ENCODE results near the gene ZNF408. TPM values are rescaled to one million over a fixed set of nuclear protein-coding genes. Genes with fewer than 3 reads are reported as not detected.

The ZNF408 gene
- total and polyA plus RNA-seq, 2 of the 13 experiments (the other 11 are each of a cell fraction or from before 2014, with no cell fraction given) = 11.2 to 12.5 TPM

DNA sequence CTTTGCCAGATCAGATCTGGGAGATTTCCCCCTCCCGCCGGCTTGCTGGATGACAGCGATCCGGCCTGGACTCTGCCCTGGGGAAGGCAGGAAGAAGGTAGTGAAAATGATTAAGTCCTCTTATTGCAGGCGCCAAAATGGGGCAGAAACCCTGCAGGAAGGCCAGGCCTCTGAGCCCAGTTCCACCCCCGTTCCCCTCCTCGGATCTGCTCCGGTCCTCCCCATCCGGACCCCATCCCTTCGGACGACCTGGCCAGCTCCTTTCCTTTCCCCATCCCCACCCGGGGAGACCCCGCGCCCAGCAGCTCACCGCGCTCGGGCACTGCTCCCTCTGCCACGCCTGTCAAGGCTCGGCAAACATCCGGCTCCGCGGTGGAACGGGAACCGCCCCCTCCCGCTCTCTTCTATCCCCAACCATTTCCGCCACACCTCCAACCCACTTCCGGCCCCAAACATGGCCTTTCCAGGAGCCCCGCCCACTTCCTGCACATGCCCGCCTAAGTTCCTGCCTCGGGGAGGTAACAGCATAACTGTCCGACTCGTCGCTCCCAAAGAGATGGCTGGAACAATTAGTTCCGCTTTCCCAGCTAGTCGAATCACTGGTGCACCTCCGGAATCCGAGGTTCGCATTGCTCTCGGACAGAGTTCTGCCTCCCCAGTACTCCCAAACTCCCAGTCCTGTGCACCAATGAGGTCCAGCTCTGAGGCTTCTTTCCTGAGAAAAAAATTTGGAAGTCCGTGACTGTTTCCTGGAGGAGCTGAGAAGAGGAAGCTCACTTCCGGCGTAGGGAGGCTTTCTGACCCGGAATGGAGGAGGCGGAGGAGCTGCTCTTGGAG is at the start of gene ZNF408, which contains the start of gene ARHGAP1 (continued):
- TF ChIP-seq PAXIP1 (CRISPR knock-in tag; conservative IDR thresholded peaks at IDR 0.05) (peak; percentile 85), BORCS8-MEF2B (CRISPR knock-in tag; IDR thresholded peaks at IDR 0.05) (no peak), ZNF326 (CRISPR knock-in tag; IDR thresholded peaks at IDR 0.05; ENCODE audit: borderline replicate concordance) (no peak), BCL6 (CRISPR knock-in tag; IDR thresholded peaks at IDR 0.05) (0 out of 2 replicates have a peak, but pooled peaks have one; percentile 45), MTF2 (CRISPR knock-in tag; IDR thresholded peaks at IDR 0.05; ENCODE audit: borderline replicate concordance) (no peak), ZNF121 (CRISPR knock-in tag; IDR thresholded peaks at IDR 0.05) (no peak), BCLAF1 (IDR thresholded peaks at IDR 0.05) (no peak), ARHGAP35 (CRISPR knock-in tag; IDR thresholded peaks at IDR 0.05; ENCODE audit: borderline replicate concordance) (peak; percentile 36; the same call in 1 of the 2 replicates), ZSCAN21 (CRISPR knock-in tag; IDR thresholded peaks at IDR 0.05; ENCODE audit: borderline replicate concordance) (peak; percentile 75), JUNB (CRISPR knock-in tag; IDR thresholded peaks at IDR 0.05; ENCODE audit: borderline replicate concordance) (no peak; the same call in 1 of the 2 replicates), GTF3A (CRISPR knock-in tag; conservative IDR thresholded peaks at IDR 0.05) (no peak), BRCA1 (CRISPR knock-in tag; IDR thresholded peaks at IDR 0.05) (no peak), MED13 (CRISPR knock-in tag; IDR thresholded peaks at IDR 0.05) (peak; percentile 52; the same call in 1 of the 2 replicates)
- TF ChIP-seq, protein P1, sequence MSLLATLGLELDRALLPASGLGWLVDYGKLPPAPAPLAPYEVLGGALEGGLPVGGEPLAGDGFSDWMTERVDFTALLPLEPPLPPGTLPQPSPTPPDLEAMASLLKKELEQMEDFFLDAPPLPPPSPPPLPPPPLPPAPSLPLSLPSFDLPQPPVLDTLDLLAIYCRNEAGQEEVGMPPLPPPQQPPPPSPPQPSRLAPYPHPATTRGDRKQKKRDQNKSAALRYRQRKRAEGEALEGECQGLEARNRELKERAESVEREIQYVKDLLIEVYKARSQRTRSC (CRISPR knock-in tag; IDR thresholded peaks at IDR 0.05; ENCODE audit: low read depth) = no peak
- TF ChIP-seq, protein P2, sequence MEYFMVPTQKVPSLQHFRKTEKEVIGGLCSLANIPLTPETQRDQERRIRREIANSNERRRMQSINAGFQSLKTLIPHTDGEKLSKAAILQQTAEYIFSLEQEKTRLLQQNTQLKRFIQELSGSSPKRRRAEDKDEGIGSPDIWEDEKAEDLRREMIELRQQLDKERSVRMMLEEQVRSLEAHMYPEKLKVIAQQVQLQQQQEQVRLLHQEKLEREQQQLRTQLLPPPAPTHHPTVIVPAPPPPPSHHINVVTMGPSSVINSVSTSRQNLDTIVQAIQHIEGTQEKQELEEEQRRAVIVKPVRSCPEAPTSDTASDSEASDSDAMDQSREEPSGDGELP (IDR thresholded peaks at IDR 0.05; ENCODE audit: borderline replicate concordance, low read depth) = peak; percentile 67; the same call in 1 of the 2 replicates
